ENCODE measurements around the gene SPR. TPM values are rescaled to one million over a fixed set of nuclear protein-coding genes. Genes with fewer than 3 reads are reported as not detected.
"Not testable (repeated sequence)": the region's sequence is repeated elsewhere in the genome, so short reads cannot be mapped to it uniquely, and the experiment has no call there.

Gene SPR
- total RNA-seq, 1 donor from 2014 or later = 42.0 TPM

DNA sequence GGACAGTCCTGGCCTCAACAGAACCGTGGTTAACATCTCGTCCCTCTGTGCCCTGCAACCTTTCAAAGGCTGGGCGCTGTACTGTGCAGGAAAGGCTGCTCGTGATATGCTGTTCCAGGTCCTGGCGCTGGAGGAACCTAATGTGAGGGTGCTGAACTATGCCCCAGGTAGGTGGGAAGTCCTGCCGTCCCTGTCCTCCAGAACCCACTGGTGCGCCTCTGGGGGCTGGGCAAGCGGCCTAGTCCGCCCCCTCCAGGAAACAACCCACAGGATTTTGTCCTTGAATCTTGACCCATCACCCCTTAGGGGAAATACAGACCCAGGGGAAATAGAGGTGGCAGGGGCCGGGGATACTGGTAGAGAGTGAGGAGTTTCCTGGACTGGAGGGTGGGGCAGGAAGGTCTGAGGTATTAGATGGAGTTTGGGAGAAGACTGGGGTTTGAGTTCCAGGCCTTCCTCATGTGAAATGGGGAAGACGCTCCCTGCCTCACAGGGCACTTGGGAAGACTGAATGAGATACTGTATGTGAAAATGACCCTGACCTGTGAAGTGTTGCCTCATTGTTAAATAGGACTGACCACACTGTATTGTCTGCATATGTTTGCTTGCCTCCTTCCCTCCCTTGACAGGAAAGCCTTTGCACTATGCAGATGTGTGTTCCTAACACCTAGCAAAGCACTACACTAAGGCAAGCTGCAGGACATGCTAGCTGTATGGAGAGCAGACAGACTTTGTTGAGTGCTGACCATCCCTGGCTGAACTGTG is 1.4 kb downstream of the SPR start:
- DNase-seq (ENCODE audit: low read depth, low spot score) = no peak

DNA sequence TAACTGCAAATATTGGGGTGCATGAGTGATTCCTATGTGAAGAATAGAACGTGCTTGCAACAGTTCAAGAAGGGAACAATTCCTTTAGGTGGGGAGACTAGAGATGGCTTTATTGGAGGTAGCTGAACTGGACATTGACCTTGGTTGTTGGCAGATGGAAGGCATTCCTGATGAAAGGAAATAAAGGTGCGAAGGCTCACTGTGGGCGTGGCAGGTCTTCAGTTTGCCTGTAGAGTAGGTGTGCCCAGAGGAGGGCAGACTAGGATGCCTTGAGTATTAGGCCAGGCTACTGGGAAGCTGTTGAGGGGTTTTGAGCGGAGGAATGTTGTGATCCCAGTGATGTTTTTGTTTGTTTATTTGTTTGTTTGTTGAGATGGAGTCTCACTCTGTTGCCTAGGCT is 2.8 kb downstream of the SPR start:
- DNase-seq (ENCODE audit: low read depth, low spot score) = no peak

DNA sequence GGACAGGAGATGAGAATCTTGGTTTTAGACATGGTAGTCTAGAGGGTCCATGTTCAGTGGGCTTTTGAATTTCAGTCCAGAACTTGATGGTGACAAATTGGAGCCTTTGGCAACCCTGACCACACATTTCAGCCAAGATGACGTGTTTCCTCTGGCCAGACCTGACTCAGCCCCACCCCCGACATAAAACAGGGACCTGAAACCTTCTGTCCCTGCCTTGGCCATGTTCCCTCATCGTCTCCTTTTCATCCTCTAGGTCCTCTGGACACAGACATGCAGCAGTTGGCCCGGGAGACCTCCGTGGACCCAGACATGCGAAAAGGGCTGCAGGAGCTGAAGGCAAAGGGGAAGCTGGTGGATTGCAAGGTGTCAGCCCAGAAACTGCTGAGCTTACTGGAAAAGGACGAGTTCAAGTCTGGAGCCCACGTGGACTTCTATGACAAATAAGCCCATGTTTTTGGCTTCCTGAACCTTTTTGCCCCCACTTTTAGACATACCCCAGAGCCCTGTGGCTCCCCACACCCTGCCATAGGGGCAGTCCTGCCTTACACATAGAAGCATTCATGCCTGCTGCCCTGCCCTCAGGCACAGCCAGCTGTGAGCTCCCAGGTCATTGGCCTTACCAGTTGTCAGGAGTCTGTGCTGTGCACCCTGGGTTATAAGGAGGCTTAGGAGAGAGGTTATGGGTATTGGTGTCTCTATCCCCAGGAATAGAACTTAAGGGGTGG is 4.0 kb downstream of the SPR start:
- no peak for DNase-seq (ENCODE audit: low read depth, low spot score)

DNA sequence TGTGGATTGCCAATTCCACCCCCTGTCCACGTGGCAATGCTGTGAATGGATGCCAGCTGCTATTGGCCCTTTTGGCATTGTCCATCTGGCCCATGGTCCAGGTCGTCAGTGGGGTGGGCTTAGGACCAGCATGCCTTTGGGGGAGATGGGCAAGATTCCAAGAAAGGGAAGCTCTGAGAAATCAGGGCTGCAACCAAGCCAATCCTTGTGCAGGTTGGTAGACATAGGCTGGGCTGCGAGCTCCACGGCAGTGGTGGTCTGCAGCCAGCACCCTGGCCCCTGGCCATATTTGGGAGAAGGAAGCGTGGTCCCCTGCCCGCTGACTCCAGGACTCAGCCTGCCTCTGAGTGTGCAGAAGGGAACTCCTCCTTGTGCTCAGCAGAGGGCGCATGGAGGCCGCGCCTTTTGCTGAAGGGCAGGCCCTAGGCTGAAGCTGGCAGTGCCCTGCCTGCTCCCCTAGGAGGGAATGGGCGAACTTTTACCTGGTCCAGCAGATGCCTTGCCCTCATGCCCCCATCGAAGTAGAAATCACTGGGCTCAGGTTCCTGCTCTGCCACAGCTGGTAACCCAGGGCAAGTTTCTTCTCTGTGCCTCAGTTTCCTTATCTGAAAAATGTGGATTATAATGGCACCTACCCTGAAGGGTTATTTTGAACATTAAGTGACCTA is 5.4 kb downstream of the SPR start:
- DNase-seq (ENCODE audit: low read depth, low spot score) = no peak

DNA sequence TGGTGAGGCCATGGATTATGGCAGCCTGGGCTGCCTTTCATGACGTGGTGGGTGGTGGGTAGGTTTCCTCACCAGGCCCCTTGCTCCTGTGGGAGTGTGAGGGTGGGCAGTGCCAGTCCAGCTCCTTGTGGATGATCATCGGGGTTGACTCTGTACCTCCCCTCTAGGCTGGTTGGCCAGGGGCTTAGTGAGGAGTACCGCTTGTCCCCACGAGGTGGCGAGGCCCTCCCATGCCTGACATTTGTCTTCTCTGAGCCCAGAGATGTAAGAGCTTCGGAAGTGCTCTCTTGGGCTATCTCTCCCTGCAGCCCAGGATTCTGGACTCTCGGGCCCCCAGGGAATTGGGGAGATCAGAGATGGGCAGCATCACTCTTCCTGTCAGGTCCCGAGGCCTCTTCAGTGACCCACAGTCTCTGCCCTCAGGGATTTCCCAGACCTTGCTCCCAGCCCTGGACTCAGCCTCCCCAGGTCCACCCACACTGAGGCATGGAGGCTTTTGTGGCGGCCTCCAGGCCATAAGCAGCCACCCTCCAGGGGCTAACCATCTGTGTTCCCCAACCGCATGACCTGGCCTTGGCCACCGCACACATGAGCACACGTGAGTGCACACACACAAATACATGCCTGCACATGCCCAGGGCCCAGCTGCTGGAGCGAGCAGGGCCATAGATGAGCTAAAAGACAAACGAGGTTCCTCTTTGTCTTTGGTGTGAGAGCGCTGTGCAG is 6.5 kb downstream of the SPR start:
- no peak for DNase-seq (ENCODE audit: low read depth, low spot score)

DNA sequence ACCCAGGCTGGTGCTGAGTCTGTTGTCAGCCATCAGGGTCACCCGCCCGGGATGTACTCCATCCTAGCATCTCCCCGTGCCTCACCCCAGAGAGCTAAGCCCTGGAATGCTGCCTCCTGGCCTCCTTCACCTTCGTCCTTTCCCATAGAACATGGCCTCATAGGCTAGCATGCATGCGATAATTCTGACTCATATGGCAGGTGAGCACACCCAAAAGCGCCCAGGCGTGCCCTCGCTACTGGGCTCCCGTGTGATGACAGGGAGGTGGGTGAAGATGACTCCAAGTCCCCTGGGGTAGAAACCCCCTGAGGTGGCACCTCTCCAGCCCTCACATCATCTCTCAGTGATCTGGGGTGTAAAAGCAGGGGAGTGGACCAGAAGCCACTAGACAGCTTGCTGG is 7.3 kb downstream of the SPR start:
- no peak for DNase-seq (ENCODE audit: low read depth, low spot score)

DNA sequence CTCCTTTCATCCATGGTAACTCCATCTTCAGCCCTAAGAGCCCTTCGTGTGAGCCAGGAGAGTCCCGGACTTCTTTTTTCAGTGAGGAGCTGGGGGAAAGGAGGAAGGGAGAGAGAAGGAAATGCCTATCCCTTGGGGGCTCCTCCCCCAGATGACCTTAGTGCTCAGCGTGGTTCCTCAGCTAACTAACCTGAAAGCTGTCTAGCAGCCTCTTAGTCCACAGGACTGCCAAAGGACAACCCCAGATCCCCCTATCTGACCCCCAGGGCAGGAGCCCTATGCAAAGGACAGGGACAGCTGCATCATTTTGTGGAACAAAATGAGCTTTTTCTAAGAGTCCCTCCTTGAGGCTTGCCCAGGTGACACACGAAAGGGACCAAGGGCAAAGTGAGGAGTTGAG is 7.9 kb downstream of the SPR start:
- DNase-seq (ENCODE audit: low read depth, low spot score) = no peak

DNA sequence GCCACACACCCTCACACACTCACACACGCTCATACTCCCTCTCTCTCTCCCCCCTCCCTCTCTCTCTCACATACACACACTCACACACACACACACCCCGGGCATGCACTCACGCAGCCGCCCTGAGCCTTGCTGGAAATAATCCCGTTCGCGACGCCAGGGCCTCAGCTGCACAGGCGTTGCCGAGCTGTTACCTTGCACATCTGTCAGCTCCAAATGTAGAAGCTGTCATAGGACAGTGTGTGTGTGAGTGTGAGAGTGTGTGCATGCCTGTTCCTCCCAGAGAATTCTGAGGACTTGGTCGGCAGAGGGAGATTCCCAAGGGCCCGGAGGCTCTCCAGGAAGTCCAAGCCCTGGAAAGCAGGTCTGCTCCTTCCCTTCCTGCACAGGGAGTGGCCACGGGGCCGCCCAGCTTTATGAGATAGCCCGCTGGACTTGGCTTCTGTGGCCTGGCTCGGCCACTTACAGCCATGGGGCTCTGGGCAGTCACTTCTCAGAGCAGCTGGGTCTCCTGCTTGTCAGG is 8.6 kb downstream of the SPR start:
- no peak for DNase-seq (ENCODE audit: low read depth, low spot score)

DNA sequence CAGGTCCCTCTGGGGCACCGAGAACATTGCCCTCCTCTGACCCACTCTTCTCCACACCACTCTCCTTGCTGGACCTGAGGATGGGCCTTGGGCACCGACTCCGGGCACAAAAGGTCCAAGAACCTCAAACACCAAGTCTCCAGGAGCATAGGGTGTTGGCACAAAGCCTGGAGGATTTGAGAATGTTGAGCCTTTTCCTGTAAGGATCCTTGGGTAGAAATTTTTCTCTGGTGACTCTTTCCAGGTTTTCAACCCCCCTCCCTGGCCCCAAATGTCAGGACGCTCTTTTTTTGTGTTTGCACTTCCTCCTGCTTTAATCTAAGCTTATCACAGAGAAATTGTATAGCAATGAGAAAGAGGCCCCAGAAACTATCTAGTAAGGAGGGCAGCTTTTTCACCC is 9.2 kb downstream of the SPR start:
- DNase-seq (ENCODE audit: low read depth, low spot score) = no peak

DNA sequence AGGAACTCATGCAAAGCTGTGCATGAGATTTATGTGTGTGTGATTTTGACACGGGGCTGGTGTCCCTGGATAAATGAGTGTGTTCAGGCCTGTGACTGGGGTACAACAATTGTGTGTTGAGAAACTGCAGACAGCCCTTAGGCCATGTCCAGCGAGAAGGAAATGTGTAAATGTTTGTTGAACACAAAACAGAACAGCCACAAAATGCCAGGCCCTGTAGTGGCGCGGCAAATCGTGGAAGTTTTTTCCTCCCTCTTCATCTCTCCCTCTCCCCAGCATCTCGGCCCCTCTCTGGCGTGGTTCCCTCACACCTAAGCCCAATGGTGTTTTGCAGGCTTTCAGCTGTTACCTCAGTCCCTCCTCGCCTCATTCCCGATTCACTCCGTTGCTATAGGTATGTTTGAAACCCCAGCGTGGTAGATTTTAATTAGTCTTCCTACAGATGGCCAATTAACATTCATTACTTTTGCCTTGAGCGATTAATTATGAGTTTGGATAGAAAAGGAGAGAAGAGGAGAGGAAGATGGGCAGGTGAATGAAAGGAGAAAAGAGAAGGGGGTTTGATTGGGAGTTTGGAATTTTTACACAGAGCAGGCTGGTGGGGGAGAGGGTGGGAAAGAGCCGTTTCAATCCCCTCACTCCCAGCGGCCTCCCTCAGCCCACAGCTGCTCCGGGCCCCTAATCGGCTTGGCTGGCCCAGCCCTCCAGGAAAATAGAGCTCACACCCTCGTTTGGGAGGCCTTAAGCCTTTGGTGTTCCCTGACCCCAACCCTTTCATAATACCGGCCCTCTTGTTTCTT is 10.8 kb downstream of the SPR start:
- DNase-seq (ENCODE audit: low read depth, low spot score) = no peak

DNA sequence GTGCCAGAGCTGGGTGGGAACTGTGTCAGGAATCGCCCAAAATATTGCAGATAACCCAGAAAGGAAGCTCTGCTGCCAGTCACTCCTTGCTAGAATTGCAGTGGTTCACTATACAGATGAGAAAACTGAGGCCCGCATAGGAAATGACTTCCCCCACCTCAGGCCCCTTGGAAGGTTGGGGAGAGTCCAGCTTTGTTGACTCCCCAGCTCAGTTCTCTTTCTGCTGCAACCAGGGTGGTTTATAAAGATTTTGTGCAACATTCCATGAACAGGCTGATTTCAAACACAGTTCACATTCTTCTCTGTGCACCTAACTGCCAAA is 11.3 kb downstream of the SPR start:
- no peak for DNase-seq (ENCODE audit: low read depth, low spot score)

DNA sequence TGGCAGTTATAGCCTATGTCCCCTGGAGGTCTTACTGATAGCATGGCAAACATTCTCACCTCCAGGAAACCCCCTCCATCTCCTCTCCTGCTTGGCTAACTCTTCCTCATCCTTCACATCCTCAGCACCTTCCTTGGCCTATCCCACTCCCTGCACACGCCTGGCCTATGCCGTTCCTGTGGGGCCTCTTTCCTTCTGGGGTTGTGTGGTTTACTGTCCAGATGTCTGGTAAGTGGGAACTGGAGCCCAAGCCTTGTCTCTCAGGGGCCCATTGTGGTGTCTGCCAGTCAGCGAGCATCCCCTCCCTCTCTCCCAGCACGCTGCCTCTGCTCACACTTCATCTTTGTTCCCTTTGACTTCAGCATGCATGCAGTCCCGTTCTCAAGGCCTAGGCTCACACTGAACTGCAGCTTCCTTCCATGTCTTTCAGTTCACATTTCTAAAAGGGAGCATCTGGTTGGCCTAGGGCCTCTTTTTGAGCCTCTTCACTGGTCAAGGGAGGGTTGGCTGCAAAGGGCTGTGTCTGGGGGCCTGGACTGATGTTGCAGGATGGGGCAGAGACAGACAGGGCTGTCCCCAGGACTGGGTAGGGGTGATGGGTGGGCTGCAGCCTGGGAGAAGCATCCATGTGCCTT is 13.1 kb downstream of the SPR start:
- DNase-seq (ENCODE audit: low read depth, low spot score) = no peak

DNA sequence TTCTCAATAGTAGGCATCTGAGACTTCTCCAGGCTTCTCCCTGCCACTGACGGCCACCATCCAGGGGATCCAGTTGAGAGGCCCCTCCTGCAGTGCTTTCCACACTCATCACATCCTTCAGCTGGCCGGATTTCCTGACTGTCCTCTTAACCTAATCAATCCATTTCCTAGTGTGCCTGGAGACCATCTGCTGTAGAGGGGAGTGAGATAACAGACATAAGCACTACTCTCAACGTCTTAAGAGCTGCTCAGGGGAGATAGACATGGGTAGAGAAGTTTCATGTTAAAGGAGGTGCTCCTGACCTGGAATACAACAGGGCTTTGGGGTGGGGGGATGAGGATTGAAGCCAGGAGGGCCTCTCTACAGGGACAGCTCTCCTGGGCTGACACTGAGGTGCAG is 14.2 kb downstream of the SPR start:
- DNase-seq (ENCODE audit: low read depth, low spot score) = no peak

DNA sequence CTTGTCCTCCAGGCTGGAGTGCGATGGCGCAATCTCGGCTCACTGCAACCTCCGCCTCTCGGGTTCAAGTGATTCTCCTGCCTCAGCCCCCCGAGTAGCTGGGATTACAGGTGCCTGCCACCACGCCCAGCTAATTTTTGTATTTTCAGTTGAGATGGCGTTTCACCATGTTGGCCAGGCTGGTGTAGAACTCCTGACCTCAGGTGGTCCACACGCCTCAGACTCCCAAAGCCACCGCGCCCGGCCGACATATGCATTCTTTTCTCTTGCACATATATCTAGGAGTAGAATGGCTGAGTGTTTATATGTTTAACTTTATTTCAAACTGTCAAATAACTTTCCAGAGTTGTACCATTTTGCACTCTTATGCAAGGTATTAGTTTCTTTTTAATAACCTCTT is 20.2 kb downstream of the SPR start:
- DNase-seq (ENCODE audit: low read depth, low spot score) = not testable (repeated sequence)

DNA sequence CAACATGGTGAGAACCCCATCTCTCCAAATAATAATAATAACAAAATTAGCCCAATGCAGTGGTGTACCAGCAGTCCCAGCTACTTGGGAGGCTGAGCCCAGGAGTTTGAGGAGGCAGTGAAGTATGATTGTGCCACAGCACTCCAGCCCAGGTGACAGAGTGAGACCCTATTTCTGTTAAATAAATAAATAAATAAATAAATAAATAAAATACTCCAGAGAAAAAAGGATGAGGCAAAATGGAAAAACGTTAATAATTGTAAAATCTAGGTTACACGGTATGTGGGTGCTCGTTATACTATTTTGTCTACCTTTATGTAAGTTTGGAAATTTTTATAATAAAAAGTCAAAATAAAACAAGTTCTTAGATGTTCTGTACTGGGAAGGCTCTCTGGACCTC is 21.5 kb downstream of the SPR start:
- DNase-seq (ENCODE audit: low read depth, low spot score) = no peak

DNA sequence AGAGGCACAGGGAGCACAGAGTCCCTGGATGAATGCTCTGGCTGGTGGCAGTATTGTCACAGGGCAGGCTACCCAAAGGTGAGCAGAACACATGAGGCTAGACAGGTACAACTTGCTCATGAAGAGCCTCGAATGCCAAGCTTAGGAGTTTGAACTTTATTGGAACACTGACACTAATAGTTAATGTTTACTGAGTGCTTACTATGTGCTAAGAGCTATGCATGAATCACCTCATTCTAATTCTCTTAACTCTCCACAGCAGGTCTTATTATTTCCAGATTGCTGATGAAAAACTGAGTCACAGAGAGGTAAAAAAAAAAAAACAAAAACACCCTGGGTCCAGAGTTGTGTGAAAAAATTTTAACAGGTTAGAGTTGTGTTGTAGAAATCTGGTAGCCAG is 24.0 kb downstream of the SPR start:
- no peak for DNase-seq (ENCODE audit: low read depth, low spot score)

DNA sequence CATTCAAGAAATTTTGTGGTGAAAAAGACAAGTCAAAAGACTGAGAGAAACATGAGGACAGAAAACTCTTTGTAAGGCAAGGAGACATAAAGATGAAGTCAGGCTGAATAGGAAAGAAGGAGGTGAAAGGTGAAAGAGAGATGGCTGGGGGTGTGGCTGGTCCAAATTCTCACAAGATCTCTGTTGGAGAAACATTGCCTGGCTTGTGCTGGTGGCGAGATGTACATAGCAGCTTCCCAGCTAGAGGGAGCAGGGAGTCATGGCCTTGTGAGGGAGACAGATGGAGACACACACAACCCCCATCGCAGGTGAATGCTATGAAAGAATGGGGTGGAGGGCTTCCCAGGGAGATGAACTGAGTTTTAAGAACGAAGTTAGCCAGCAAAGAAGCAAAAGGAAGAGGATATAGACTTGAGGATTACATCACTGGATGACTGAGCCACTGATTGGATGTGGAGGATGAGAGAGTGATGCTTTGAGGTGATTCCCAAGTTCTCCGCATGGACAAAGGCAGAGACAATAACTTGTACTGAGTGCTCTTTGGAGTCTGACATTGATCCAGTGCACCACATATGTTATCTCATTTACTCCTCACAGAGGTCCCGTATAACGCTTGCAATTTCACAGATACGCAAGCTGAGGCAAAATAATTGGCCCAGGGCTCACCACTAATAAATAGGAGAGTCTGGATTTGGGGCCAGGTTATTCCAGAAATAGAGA is 26.4 kb downstream of the SPR start:
- DNase-seq (ENCODE audit: low read depth, low spot score) = no peak

DNA sequence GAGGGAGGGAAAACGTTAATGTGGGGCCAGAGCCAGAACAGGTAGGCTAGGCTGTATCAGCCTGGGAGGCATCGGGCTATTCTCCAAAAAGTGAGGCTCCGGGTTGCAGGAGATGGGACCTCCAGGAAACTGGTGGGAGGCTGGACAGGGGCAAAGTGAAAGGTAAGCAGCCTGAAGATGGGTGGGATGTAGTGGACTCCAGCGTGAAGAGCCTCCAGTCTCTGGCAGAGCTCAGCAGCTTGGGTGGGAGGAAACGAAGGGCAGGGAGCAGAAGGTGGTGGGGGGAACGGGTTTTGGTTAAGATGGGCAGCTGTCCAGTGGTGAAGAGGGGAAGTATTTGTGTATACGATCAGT is 27.0 kb downstream of the SPR start:
- no peak for DNase-seq (ENCODE audit: low read depth, low spot score)

DNA sequence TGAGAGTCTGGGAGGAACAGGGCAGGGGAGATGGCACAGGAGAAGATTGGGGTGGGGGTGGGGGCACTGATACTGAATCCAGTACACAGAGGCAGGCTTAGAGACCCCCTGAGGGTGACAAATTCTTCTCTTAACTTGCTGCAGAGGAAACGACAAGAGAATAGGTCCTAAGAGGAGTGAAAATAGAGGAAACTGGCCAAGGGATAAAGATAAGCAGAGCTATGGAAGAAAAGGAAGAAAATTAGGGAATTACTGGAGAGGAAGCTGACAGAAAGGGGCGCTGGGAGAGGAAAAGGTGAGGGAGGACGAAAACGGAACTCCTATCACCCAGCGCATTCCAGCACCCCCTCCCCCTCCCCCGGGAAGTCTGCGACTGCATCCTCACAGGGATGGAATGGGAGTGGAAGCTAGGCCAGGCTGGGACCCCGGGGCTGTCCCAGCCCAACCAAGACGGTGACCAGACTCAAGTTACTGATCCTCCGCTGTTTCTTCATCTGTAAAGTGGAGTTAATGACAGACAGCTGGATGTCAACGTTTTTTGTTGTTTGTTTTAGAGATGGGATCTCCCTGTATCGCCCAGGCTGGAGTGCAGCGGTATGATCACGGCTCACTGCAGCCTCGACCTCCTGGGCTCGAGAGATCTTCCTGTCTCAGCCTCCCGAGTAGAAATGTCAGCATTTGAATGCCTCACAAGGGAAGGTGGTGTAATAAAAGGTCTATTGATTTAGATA is 27.5 kb downstream of the SPR start:
- DNase-seq (ENCODE audit: low read depth, low spot score) = no peak

All from pulmonary artery endothelial cell (primary cell).